ENCODE measurements around the gene BMP7. TPM values are rescaled to one million over a fixed set of nuclear protein-coding genes. Genes with fewer than 3 reads are reported as not detected.

The BMP7 gene
- total RNA-seq, 1 donor: not detected

- H3K4me3 ChIP-seq (ENCODE audit: insufficient read depth, low read length): no peak overlapping the region
- no peaks in the 10 kb centered on the region for H4K20me1 ChIP-seq (ENCODE audit: insufficient read depth, low read length)
- H3K4me1 ChIP-seq (ENCODE audit: insufficient read depth, low read length): no peaks in the 10 kb centered on the region
- H3K79me2 ChIP-seq (ENCODE audit: insufficient read depth, low read length): no peaks in the 10 kb centered on the region
- no peak overlapping the region for H3K4me2 ChIP-seq (ENCODE audit: insufficient read depth, low read length)
- H2AFZ ChIP-seq (ENCODE audit: low read length): no peak overlapping the region
- TF ChIP-seq, protein P1, sequence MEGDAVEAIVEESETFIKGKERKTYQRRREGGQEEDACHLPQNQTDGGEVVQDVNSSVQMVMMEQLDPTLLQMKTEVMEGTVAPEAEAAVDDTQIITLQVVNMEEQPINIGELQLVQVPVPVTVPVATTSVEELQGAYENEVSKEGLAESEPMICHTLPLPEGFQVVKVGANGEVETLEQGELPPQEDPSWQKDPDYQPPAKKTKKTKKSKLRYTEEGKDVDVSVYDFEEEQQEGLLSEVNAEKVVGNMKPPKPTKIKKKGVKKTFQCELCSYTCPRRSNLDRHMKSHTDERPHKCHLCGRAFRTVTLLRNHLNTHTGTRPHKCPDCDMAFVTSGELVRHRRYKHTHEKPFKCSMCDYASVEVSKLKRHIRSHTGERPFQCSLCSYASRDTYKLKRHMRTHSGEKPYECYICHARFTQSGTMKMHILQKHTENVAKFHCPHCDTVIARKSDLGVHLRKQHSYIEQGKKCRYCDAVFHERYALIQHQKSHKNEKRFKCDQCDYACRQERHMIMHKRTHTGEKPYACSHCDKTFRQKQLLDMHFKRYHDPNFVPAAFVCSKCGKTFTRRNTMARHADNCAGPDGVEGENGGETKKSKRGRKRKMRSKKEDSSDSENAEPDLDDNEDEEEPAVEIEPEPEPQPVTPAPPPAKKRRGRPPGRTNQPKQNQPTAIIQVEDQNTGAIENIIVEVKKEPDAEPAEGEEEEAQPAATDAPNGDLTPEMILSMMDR (IDR thresholded peaks at IDR 0.05; ENCODE audit: extremely low read depth, low read depth, low read length): no peak
- no peak overlapping the region for H3K27ac ChIP-seq (ENCODE audit: low read depth, low read length)
- no peaks in the 10 kb centered on the region for H3K9me3 ChIP-seq (ENCODE audit: low read depth, low read length)
- no peak for DNase-seq (ENCODE audit: insufficient read length, low spot score, missing footprints)
- H3K36me3 ChIP-seq (ENCODE audit: insufficient read depth, low read length): no peaks in the 10 kb centered on the region
- H3K27me3 ChIP-seq (ENCODE audit: insufficient read depth, low read length): no peaks in the 10 kb centered on the region
Observed at GRCh38 chr20:57229490-57229889, 37.0 kb downstream of the BMP7 start.

DNA sequence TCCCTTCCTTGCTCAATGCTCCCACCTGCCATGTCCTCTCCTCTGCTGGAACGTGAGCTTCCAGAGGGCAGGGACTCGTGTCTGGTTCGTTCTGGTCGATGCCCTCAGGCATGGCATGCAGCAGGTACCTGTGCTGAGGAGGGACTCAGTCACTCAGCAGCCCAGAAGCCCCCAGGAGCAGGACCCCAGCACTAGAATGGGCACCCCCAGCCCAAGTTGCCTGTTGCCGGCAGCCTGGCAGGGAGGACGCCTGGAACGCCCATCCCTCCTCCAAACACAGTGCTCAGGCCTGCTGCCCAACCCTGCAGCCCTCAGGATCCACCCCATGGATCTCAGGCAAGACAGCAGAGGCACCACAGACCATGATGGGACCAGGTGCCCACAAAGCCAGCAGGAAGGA lies 40.6 kb downstream of the BMP7 start:
- Histone ChIP-seq H3K27me3 (ENCODE audit: insufficient read depth, low read length) (no peaks in the 10 kb centered on the region), H3K4me3 (ENCODE audit: insufficient read depth, low read length) (no peak overlapping the region), H3K36me3 (ENCODE audit: insufficient read depth, low read length) (no peaks in the 10 kb centered on the region), H3K27ac (ENCODE audit: low read depth, low read length) (no peak overlapping the region), H3K9me3 (ENCODE audit: low read depth, low read length) (no peaks in the 10 kb centered on the region), H3K79me2 (ENCODE audit: insufficient read depth, low read length) (no peaks in the 10 kb centered on the region), H3K4me1 (ENCODE audit: insufficient read depth, low read length) (no peaks in the 10 kb centered on the region), H2AFZ (ENCODE audit: low read length) (no peak overlapping the region), H4K20me1 (ENCODE audit: insufficient read depth, low read length) (no peaks in the 10 kb centered on the region), H3K4me2 (ENCODE audit: insufficient read depth, low read length) (no peak overlapping the region)
- TF ChIP-seq, protein P1 (IDR thresholded peaks at IDR 0.05; ENCODE audit: extremely low read depth, low read depth, low read length): no peak
- DNase-seq (ENCODE audit: insufficient read length, low spot score, missing footprints): no peak

DNA sequence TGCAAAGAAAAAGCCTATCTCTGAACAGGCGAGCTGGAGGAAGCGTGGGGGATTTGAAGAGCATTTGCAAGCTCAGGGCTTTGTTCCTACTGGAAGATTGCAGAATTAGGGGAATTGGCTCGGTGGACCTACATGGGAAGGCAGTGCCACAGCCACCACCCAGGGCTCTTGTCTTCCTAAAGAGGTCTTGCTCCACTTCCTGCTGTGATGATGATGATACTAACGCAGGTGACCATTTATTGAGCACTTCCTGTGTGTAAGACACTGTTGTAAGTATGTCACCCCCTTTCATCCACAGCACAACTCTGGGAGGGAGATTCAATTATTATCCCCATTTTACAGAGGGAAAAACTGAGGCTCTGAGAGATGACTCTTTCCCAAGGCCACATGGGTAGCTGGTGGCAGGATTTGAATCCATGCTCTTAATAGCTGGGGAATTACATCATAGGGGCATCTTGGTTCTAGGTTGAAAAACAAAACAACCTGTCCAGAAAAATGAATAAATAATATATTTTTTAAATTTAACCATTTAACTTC lies 41.2 kb downstream of the BMP7 start:
- H2AFZ ChIP-seq (ENCODE audit: low read length): no peak overlapping the region
- no peaks in the 10 kb centered on the region for H3K27me3 ChIP-seq (ENCODE audit: insufficient read depth, low read length)
- H3K9me3 ChIP-seq (ENCODE audit: low read depth, low read length): no peaks in the 10 kb centered on the region
- H3K4me1 ChIP-seq (ENCODE audit: insufficient read depth, low read length): no peaks in the 10 kb centered on the region
- no peak overlapping the region for H3K4me3 ChIP-seq (ENCODE audit: insufficient read depth, low read length)
- no peaks in the 10 kb centered on the region for H3K36me3 ChIP-seq (ENCODE audit: insufficient read depth, low read length)
- H3K79me2 ChIP-seq (ENCODE audit: insufficient read depth, low read length): no peaks in the 10 kb centered on the region
- TF ChIP-seq, protein P1 (IDR thresholded peaks at IDR 0.05; ENCODE audit: extremely low read depth, low read depth, low read length): no peak
- H3K4me2 ChIP-seq (ENCODE audit: insufficient read depth, low read length): no peak overlapping the region
- no peaks in the 10 kb centered on the region for H4K20me1 ChIP-seq (ENCODE audit: insufficient read depth, low read length)
- no peak overlapping the region for H3K27ac ChIP-seq (ENCODE audit: low read depth, low read length)
- DNase-seq (ENCODE audit: insufficient read length, low spot score, missing footprints): peak; percentile 66

DNA sequence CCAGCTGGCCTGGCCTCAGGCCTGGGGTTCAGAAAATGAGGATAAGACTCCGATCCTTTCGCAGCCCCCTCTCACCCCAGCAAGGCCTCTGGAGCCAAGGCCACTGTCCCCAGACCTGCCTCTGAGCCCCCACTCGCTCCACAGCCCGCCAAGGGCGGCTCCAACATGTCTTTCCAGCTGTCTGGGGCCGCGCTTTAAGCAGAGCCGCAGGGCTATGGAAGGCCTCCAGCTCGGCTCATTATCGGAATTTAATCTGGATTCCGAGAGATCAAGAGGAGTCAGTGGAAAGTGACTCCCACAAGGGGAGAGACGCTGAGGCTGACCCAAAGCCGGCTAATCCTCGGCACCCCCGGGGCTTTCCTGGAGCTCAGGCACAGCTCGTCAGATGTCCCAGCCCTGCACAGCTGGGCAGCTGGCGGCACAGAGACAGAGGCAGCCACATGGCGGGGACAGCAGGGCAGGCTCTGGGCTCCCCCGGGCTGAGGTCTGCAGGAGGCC lies 41.8 kb downstream of the BMP7 start:
- peak; percentile 50 for DNase-seq (ENCODE audit: insufficient read length, low spot score, missing footprints)
- Histone ChIP-seq H3K4me1 (ENCODE audit: insufficient read depth, low read length) (no peaks in the 10 kb centered on the region), H3K79me2 (ENCODE audit: insufficient read depth, low read length) (no peaks in the 10 kb centered on the region), H3K36me3 (ENCODE audit: insufficient read depth, low read length) (no peaks in the 10 kb centered on the region), H4K20me1 (ENCODE audit: insufficient read depth, low read length) (no peaks in the 10 kb centered on the region), H3K4me2 (ENCODE audit: insufficient read depth, low read length) (no peak overlapping the region), H3K9me3 (ENCODE audit: low read depth, low read length) (no peaks in the 10 kb centered on the region), H3K27ac (ENCODE audit: low read depth, low read length) (no peak overlapping the region), H3K4me3 (ENCODE audit: insufficient read depth, low read length) (no peak overlapping the region), H3K27me3 (ENCODE audit: insufficient read depth, low read length) (no peaks in the 10 kb centered on the region), H2AFZ (ENCODE audit: low read length) (no peak overlapping the region)
- TF ChIP-seq, protein P1 (IDR thresholded peaks at IDR 0.05; ENCODE audit: extremely low read depth, low read depth, low read length): no peak

Data from osteoblast (primary cell).